Neutrophil (primary cell): ENCODE data around the gene RAB6B.

Source experiments
- H3K27ac ChIP-seq: fragments of 200-600 bp; sonication (generic); 2 replicates; pipeline ENCODE4 v1.5.1; 2016; ENCODE audit warnings: mild to moderate bottlenecking, moderate library complexity
- H3K27me3 ChIP-seq: fragments of 200-600 bp; sonication (generic); 2 replicates; pipeline ENCODE4 v1.6.0; 2016; ENCODE audit warnings: mild to moderate bottlenecking
- H3K36me3 ChIP-seq: fragments of 200-600 bp; sonication (generic); 2 replicates; pipeline ENCODE4 v1.5.1; 2017
- H3K4me1 ChIP-seq, 2 experiments: fragments of 200-600 bp in 1 of 2; sonication (generic) in 1 of 2; 1 replicate in 1 of 2; 2 replicates in 1 of 2; pipeline versions ENCODE4 v1.5.1 to v1.6.1; 2013 to 2016; ENCODE audit warnings: low read depth in 1 of 2, low read length in 1 of 2, mild to moderate bottlenecking in 1 of 2, moderate library complexity in 1 of 2; ENCODE audit not compliant: control insufficient read depth in 1 of 2, insufficient read depth in 1 of 2
- H3K4me3 ChIP-seq, 2 experiments: fragments of 200-600 bp in 1 of 2; sonication (generic) in 1 of 2; 1 replicate in 1 of 2; 2 replicates in 1 of 2; pipeline ENCODE4 v1.5.1; 2013 to 2016; ENCODE audit warnings: low read depth in 1 of 2, low read length in 1 of 2, mild to moderate bottlenecking in 1 of 2, moderate library complexity in 1 of 2
- H3K9me3 ChIP-seq: fragments of 200-600 bp; sonication (generic); 2 replicates; pipeline ENCODE4 v1.5.1; 2016
- CTCF ChIP-seq: fragments of 200-600 bp; sonication (generic); IDR thresholded peaks from 2 replicates; pipeline ENCODE4 v1.5.1; 2016; ENCODE audit warnings: antibody characterized with exemption

Gene RAB6B

GRCh38 chr3:133871368-133872090 is 24.2 kb downstream of the RAB6B start:
- no peaks in the 10 kb centered on the region for H3K27me3 ChIP-seq
- no peak overlapping the region for H3K27ac ChIP-seq
- H3K9me3 ChIP-seq: no peaks in the 10 kb centered on the region
- H3K36me3 ChIP-seq: no peaks in the 10 kb centered on the region
- no peaks in the 10 kb centered on the region for H3K4me1 ChIP-seq
- no peak overlapping the region for H3K4me3 ChIP-seq
- no peak for TF ChIP-seq CTCF

- H3K4me3 ChIP-seq: no peak overlapping the region
- H3K36me3 ChIP-seq: no peaks in the 10 kb centered on the region
- no peak for TF ChIP-seq CTCF
- no peaks in the 10 kb centered on the region for H3K9me3 ChIP-seq
- no peaks in the 10 kb centered on the region for H3K4me1 ChIP-seq
- H3K27ac ChIP-seq: no peak overlapping the region
- H3K27me3 ChIP-seq: no peaks in the 10 kb centered on the region
Observed at GRCh38 chr3:133870822-133871221, 24.9 kb downstream of the RAB6B start.

- Histone ChIP-seq H3K27ac (no peak overlapping the region), H3K27me3 (no peaks in the 10 kb centered on the region), H3K4me3 (no peak overlapping the region), H3K9me3 (no peaks in the 10 kb centered on the region), H3K4me1 (no peaks in the 10 kb centered on the region), H3K36me3 (no peaks in the 10 kb centered on the region)
- TF ChIP-seq CTCF: no peak
Observed at GRCh38 chr3:133869586-133869985, 26.1 kb downstream of the RAB6B start.

GRCh38 chr3:133868758-133869475 is 26.8 kb downstream of the RAB6B start:
- Histone ChIP-seq H3K27ac (no peak overlapping the region), H3K4me3 (no peak overlapping the region), H3K36me3 (no peaks in the 10 kb centered on the region), H3K9me3 (no peaks in the 10 kb centered on the region), H3K27me3 (no peaks in the 10 kb centered on the region), H3K4me1 (no peaks in the 10 kb centered on the region)
- no peak for TF ChIP-seq CTCF

- Histone ChIP-seq H3K4me1 (no peaks in the 10 kb centered on the region), H3K27me3 (no peaks in the 10 kb centered on the region), H3K9me3 (no peaks in the 10 kb centered on the region), H3K27ac (no peak overlapping the region), H3K36me3 (no peaks in the 10 kb centered on the region), H3K4me3 (no peak overlapping the region)
- no peak for TF ChIP-seq CTCF
Observed at GRCh38 chr3:133868186-133868585, 27.5 kb downstream of the RAB6B start.
